Measurements from ENCODE around the gene DAO.

The DAO gene

DNA sequence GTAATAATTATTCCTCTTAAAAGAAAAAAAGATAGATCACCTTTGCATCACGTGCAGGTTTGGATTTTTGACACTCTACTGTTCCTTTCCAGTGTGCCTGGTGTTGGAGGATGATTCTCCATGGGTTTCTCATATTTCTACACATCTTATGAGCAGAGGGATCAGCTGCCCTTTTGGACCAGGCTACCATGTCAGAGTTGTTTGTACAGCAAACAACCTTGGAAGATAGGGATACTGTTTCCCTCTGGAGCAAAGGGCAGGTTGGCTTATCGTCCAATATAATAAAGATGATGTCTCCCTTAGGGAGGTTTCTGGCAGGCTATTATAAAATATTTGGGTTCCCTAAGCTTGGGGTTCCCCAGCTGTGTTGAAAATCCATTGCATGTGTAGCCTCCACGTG lies 42.1 kb downstream of the DAO start:
- no peak for DNase-seq

DNA sequence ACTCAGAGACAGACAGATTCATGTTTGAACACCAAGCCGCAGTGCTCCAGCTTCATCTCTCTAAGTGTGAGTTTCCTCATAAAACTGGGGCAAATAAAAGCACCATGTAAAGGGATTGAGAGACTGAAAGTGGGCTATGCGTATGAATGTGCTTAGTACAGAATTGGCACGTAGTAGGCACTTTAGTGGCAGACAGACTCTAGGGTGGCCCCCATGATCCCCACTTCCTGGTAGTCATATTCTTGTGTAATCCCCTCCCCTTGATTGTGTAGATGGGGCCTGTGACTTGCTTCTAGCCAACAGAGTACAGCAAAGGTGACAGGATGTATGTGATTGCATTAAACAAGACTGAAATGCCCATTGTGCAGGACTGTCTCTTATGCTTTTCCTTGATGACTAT lies 43.0 kb downstream of the DAO start:
- DNase-seq, result no peak

DNA sequence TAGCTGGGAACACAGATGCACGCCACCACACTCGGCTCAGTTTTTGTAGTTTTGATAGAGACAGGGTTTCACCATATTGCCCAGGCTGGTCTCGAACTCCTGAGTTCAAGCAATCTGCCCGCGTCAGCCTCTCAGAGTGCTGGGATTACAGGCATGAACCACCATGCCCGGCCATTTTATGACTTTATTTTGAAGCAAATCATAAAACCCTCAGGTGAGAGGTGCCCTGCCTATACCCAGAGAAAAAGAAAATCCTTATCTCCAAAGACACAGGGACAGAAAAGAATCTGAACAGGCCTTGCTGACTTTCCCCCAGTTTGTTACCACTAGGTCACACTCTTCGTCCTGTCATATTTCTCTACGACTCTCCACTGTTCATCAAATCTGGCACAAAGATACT lies 48.8 kb downstream of the DAO start:
- DNase-seq, result no peak

DNA sequence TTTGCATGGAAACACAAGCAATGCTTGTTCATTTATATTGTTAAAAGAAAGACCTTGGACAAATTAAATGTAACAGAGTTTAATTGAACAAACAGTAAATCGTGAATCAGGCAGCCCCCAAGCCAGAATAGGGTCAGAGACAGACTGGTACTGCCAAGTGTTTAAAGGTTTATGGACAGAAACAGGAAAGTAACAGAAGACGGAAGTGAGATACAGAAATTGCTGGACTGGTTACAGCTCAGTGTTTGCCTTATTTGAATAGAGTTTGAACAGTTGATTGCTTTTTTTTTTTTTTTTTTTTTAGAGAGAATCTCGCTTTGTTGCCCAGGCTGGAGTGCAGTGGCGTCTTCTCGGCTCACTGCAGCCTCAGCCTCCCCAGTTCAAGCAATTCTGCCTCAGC lies 50.3 kb downstream of the DAO start:
- DNase-seq, result no peak

DNA sequence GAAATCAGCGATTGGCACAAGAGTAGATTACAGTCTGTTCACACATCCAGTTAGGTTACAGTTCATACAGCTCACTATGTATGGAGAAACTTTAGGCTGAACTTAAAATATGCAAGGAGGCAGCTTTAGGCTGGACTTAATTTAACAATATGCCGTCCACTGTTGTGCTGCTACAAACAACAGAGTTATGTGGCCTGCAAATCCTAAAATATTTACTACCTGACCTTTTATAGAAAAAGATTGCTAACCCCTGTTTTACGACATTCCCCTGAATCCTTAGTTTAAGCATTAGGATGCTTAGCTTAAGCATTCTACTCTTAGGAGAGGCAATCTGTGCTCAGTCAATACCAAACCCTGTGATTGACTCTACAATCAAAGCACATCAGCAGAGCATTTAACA lies 50.9 kb downstream of the DAO start:
- DNase-seq, result no peak

DNA sequence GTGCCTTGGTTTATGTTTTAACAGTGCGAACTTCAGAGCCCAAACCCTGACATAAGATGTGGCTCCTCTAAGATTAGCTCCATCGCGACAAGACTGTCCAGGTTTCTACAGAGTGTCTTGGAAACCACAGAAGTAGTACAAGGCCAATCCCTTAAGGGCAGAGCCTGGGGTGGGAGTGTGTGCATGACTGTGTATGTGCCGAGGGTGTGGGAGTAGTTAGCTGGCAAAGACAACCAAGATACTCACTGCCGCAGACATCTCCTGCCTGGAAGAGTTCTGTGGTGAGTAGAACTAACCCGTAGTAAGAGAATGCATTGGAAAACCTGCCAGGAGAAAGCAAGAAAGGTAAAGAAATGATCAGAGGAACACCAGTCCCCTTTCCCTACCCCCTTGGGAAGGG lies 54.1 kb downstream of the DAO start:
- no peak for DNase-seq

DNA sequence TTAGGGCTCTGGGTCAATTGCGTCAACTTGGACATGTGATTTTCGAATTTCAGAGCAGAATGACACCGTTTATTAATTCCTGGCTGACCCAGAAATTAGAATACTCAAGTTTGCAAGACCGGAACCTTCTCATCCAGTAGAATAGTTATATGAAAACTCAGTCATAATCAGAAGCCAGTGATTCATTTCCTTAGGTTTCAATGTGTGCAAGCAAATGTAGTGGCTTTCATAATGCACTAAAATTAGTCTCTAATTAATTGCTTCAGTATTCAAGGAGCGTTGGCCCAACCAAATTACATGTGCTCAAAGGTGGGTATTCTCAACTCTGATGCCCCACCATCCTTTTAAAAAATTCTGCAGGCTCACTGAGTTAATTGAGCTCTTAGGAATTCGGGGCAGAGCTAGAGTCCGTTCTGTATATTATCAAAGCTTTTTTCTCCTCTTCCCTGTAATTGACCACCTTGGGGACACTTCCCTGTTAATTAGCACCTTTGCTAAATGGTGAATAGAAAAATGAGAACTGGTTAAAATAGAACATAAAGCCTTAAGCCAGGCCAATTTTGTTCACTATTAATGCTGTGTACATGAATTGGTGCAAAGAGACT lies 55.4 kb downstream of the DAO start:
- DNase-seq, result no peak

DNA sequence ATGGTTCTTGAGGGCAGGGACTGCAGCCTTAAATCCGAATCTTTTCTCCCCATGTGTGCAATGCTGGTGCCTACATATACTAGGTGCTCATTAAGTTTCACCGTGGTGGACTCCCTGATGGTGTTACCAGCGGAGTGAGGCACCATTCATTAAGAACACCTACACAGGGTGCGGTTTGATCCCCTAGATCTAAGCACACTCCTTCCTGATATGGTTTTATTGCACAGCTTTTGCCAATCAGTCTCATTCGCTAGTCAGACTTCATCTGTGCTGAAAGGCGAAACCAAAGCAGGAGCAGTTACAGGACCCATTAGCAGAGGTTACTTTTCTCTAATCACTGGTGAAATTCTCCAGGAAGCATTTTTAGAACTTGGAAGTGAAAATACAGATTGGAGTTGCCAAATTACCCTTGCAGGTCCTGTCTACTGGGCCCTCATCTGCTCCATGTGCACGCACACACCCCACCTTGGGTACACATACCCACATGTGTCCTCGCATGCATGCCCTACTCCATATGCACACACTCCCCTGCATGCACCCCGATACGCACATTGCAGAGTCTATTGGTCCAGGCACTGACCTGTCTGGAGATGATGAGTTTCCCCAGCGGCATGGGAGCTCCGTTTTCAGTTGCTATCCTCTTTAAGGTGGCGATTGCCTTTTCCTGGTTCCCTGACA lies 58.5 kb downstream of the DAO start:
- DNase-seq, result no peak

DNA sequence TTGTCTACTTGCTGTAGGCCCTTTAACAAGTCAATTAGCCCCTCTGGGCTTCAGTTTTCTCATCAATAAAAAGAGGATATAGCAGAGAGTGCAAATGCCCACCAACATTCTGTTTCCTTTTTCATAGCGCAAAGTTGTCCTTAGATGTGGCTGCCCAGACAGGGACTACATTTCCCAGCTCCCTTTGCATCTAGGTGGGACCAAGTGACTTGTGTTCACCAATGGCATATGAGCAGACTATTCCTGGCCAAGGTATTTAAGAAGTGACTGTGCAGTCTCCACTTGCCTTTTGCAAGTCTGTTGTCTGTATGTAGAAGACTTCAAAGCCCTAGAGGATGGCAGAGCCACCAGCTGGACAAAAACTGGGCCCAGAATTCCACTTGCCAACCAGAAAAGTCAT lies 59.7 kb downstream of the DAO start:
- no peak for DNase-seq

DNA sequence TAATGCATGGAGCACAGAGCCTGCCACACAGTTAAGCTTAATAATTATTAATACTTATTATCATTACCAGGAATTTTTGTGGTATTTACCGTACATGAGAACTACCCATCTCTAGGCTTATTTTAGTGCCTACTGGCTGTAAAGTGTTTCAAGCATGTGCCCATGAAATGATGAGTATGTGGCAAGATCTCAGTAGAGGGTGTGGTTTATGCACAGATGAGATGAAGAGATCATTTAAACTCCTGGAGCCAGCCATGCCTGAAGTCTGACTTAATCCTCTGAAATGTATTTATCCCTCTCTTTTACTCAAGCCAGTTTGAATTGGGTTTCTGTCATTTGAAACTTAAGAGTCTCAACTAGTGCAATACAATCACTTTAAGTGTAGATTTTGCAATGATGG lies 60.2 kb downstream of the DAO start:
- no peak for DNase-seq

DNA sequence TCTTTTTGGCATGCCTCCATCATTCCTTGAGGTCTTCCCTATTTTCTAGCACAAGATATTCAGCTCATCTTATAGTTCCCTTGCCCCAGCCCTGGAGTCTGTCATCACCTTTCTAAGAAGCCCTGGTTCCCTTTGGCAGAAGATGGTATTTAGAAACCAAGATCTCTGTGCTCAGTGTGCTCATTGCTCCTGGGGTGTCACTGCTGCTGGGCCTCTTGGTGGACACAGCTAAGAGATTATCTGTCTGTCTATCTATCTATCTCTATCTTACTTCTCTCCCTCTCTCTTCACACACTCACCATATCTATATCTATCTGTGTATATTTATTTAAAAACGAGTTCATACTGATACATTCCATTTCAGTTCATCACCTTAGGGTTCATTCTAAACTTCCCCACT lies 67.2 kb downstream of the DAO start:
- DNase-seq, result no peak

DNA sequence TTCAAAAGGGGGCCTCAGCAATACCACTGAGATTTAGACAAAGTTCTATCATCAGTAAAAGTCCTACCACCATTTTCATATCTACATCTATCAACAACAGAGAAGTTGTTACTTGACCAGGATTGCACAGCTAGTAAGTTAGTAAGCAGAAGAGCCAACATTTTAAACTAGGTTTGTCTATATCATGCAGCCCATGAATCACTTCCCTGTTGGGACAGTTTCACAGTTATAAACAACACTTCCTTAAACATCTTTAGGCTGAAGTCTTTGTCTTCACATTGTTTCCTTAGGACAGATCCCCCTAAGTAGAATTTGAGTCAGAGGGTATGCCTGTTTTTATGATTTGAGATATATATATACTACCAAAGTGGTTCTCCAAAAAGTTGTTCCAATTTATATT lies 68.5 kb downstream of the DAO start:
- no peak for DNase-seq

DNA sequence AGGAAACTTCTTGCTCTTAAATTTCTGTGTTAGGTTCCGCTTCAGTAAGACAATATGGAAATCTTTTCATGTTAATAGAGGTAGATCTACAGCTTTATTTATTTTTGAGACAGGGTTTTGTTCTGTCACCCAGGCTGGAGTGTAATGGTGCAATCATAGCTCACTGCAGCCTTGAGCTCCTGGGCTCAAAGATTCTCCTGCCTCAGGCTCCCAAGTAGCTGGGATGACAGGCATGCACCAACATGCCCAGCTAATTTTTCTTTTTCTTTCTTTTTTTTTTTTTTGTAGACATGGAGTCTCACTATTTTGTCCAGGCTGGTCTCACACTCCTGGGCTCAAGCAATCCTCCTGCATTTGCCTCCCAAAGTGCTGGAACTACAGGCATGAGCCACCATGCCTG lies 70.1 kb downstream of the DAO start:
- no peak for DNase-seq
